ENCODE data around the gene SIN3A.

DNA sequence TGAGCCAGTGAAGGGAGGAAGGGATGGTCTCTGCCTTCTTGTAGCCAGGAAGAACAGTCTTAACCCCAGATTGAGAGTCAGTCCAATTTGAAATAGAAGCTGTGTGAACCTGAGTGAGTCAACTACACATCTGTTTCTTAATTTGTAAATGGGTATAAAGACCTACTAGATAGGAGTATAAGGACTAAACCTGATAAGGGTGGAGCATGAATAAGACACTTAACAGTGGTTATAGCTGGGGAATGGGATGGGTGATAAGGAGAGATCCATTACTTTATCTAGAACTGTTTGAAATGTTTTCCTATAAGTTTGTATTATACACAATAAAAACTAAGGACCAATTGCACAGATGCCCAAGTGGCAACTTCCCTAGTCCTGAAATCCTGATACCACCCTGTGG is 84.5 kb downstream of the SIN3A start:
- TF ChIP-seq, protein P1, sequence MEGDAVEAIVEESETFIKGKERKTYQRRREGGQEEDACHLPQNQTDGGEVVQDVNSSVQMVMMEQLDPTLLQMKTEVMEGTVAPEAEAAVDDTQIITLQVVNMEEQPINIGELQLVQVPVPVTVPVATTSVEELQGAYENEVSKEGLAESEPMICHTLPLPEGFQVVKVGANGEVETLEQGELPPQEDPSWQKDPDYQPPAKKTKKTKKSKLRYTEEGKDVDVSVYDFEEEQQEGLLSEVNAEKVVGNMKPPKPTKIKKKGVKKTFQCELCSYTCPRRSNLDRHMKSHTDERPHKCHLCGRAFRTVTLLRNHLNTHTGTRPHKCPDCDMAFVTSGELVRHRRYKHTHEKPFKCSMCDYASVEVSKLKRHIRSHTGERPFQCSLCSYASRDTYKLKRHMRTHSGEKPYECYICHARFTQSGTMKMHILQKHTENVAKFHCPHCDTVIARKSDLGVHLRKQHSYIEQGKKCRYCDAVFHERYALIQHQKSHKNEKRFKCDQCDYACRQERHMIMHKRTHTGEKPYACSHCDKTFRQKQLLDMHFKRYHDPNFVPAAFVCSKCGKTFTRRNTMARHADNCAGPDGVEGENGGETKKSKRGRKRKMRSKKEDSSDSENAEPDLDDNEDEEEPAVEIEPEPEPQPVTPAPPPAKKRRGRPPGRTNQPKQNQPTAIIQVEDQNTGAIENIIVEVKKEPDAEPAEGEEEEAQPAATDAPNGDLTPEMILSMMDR (IDR thresholded peaks at IDR 0.05) = no peak
- no peak for TF ChIP-seq POLR2A (IDR thresholded peaks at IDR 0.05)

Data from lower leg skin (tissue), 3 donors.